ENCODE data around the gene XKR8. TPM values are rescaled to one million over a fixed set of nuclear protein-coding genes. Genes with fewer than 3 reads are reported as not detected.

The XKR8 gene
- total and polyA plus RNA-seq, 3 experiments from 2014 or later: 7.3 to 23.3 (median 8.9) TPM

- H3K36me3 Mint-ChIP-seq: peaks cover 0 to 23% (median 5%) of the 10 kb centered on the region in 3 donors
- H3K27ac Mint-ChIP-seq: no peak overlapping the region
- H3K9me3 ChIP-seq (ENCODE audit: low read length): no peaks in the 10 kb centered on the region
- no peak overlapping the region for H3K4me3 Mint-ChIP-seq
- ChIA-PET POLR2A (no interaction called here), CTCF (interaction anchor here (0.6 to 4.5 kb wide), 8 partner anchors 10 to 148 kb away, joined by 3 to 28 read pairs (median 4); partner anchors contain the start of genes THEMIS2 and XKR8)
- H3K4me1 ChIP-seq (ENCODE audit: insufficient read depth, low read length): no peaks in the 10 kb centered on the region
- peaks cover 6% of the 10 kb centered on the region for H3K36me3 ChIP-seq (ENCODE audit: insufficient read depth, low read length)
- H3K27ac ChIP-seq (ENCODE audit: low read depth, low read length): peak overlapping the region; percentile 5
- H3K4me1 Mint-ChIP-seq: no peaks in the 10 kb centered on the region
- H3K9me3 Mint-ChIP-seq: no peaks in the 10 kb centered on the region
- no peaks in the 10 kb centered on the region for H3K27me3 Mint-ChIP-seq
- H3K4me3 ChIP-seq (ENCODE audit: low read length): no peak overlapping the region
- peak in 2 of 5 donors; percentile 44 to 50 for DNase-seq
- no peaks in the 10 kb centered on the region for H3K27me3 ChIP-seq (ENCODE audit: insufficient read depth, low read length, poor library complexity, severe bottlenecking)
These were observed 19.5 kb downstream of the XKR8 start for GRCh38 chr1:27979151-27979858.

GRCh38 chr1:27979859-27980201 is 20.1 kb downstream of the XKR8 start:
- no peak overlapping the region for H3K27ac ChIP-seq (ENCODE audit: low read depth, low read length)
- peaks cover 6% of the 10 kb centered on the region for H3K36me3 ChIP-seq (ENCODE audit: insufficient read depth, low read length)
- no peaks in the 10 kb centered on the region for H3K4me1 ChIP-seq (ENCODE audit: insufficient read depth, low read length)
- peaks cover 0 to 20% (median 5%) of the 10 kb centered on the region in 3 donors for H3K36me3 Mint-ChIP-seq
- no peak overlapping the region for H3K27ac Mint-ChIP-seq
- no peaks in the 10 kb centered on the region for H3K4me1 Mint-ChIP-seq
- H3K4me3 ChIP-seq (ENCODE audit: low read length): no peak overlapping the region
- no peaks in the 10 kb centered on the region for H3K27me3 ChIP-seq (ENCODE audit: insufficient read depth, low read length, poor library complexity, severe bottlenecking)
- no peaks in the 10 kb centered on the region for H3K9me3 Mint-ChIP-seq
- ChIA-PET POLR2A (no interaction called here), CTCF (interaction anchor here (0.6 to 4.5 kb wide), 9 partner anchors 10 to 148 kb away, joined by 3 to 28 read pairs (median 5); partner anchors contain the start of genes THEMIS2 and XKR8)
- peak in 1 of 5 donors; percentile 3 for DNase-seq
- H3K9me3 ChIP-seq (ENCODE audit: low read length): no peaks in the 10 kb centered on the region
- H3K4me3 Mint-ChIP-seq: no peak overlapping the region
- H3K27me3 Mint-ChIP-seq: no peaks in the 10 kb centered on the region

- H3K27ac Mint-ChIP-seq: peak overlapping the region in 2 of 8 donors; percentile 17 to 26
- peaks cover 0 to 21% (median 5%) of the 10 kb centered on the region in 3 donors for H3K36me3 Mint-ChIP-seq
- H3K9me3 Mint-ChIP-seq: no peaks in the 10 kb centered on the region
- Histone ChIP-seq H3K4me3 (ENCODE audit: low read length) (no peak overlapping the region), H3K27me3 (ENCODE audit: insufficient read depth, low read length, poor library complexity, severe bottlenecking) (no peaks in the 10 kb centered on the region), H3K9me3 (ENCODE audit: low read length) (no peaks in the 10 kb centered on the region), H3K36me3 (ENCODE audit: insufficient read depth, low read length) (peaks cover 6% of the 10 kb centered on the region), H3K27ac (ENCODE audit: low read depth, low read length) (no peak overlapping the region), H3K4me1 (ENCODE audit: insufficient read depth, low read length) (no peaks in the 10 kb centered on the region)
- CTCF ChIA-PET: interaction anchor here (0.8 to 4.5 kb wide), 7 partner anchors 9 to 149 kb away, joined by 3 to 28 read pairs (median 5); no protein-coding TSS in a partner anchor
- no peaks in the 10 kb centered on the region for H3K4me1 Mint-ChIP-seq
- no peak for DNase-seq
- no peaks in the 10 kb centered on the region for H3K27me3 Mint-ChIP-seq
- H3K4me3 Mint-ChIP-seq: no peak overlapping the region
- POLR2A ChIA-PET: no interaction called here
These were observed 20.6 kb downstream of the XKR8 start for GRCh38 chr1:27980216-27980845.

GRCh38 chr1:27981145-27981544 is 21.4 kb downstream of the XKR8 start:
- H3K27me3 ChIP-seq (ENCODE audit: insufficient read depth, low read length, poor library complexity, severe bottlenecking): no peaks in the 10 kb centered on the region
- POLR2A ChIA-PET: no interaction called here
- peaks cover 0 to 23% (median 8%) of the 10 kb centered on the region in 3 donors for H3K36me3 Mint-ChIP-seq
- H3K9me3 Mint-ChIP-seq: no peaks in the 10 kb centered on the region
- H3K4me1 ChIP-seq (ENCODE audit: insufficient read depth, low read length): no peaks in the 10 kb centered on the region
- peaks cover 6% of the 10 kb centered on the region for H3K36me3 ChIP-seq (ENCODE audit: insufficient read depth, low read length)
- H3K27ac ChIP-seq (ENCODE audit: low read depth, low read length): no peak overlapping the region
- H3K4me1 Mint-ChIP-seq: no peaks in the 10 kb centered on the region
- CTCF ChIA-PET: interaction anchor here (1.0 to 4.5 kb wide), 4 partner anchors 11 to 256 kb away, joined by 3 to 28 read pairs (median 13); no protein-coding TSS in a partner anchor
- H3K27ac Mint-ChIP-seq: peak overlapping the region in 2 of 8 donors; percentile 43 to 58
- no peak overlapping the region for H3K4me3 ChIP-seq (ENCODE audit: low read length)
- peaks cover 0 to 1% of the 10 kb centered on the region in 2 donors for H3K27me3 Mint-ChIP-seq
- no peak overlapping the region for H3K4me3 Mint-ChIP-seq
- no peak for DNase-seq
- H3K9me3 ChIP-seq (ENCODE audit: low read length): no peaks in the 10 kb centered on the region

- peaks cover 29 to 37% (median 32%) of the 10 kb centered on the region in 3 donors for H3K4me1 Mint-ChIP-seq
- Histone ChIP-seq H3K4me3 (ENCODE audit: low read length) (no peak overlapping the region), H3K27ac (ENCODE audit: low read depth, low read length) (no peak overlapping the region), H3K27me3 (ENCODE audit: insufficient read depth, low read length, poor library complexity, severe bottlenecking) (no peaks in the 10 kb centered on the region), H3K36me3 (ENCODE audit: insufficient read depth, low read length) (peaks cover 23% of the 10 kb centered on the region), H3K9me3 (ENCODE audit: low read length) (no peaks in the 10 kb centered on the region), H3K4me1 (ENCODE audit: insufficient read depth, low read length) (peaks cover 25% of the 10 kb centered on the region)
- peaks cover 16 to 57% (median 20%) of the 10 kb centered on the region in 3 donors for H3K36me3 Mint-ChIP-seq
- POLR2A ChIA-PET: interaction anchor here (0.6 to 1.2 kb wide), 3 partner anchors 9 to 255 kb away, joined by 3 to 7 read pairs (median 4); no protein-coding TSS in a partner anchor
- CTCF ChIA-PET: interaction anchor here (1.3 kb wide), 1 partner anchor 133 kb away, joined by 3 read pairs; no protein-coding TSS in a partner anchor
- H3K27ac Mint-ChIP-seq: peak overlapping the region in 7 of 8 donors; percentile 28 to 95 (median 87)
- no peak for DNase-seq
- H3K9me3 Mint-ChIP-seq: no peaks in the 10 kb centered on the region
- no peaks in the 10 kb centered on the region for H3K27me3 Mint-ChIP-seq
- peak overlapping the region in 3 of 7 donors; percentile 7 to 59 (median 8) for H3K4me3 Mint-ChIP-seq
These were observed 31.3 kb downstream of the XKR8 start for GRCh38 chr1:27990920-27991537.

- Mint-ChIP-seq H3K4me1 (peaks cover 29 to 33% (median 32%) of the 10 kb centered on the region in 3 donors), H3K4me3 (peak overlapping the region in 5 of 7 donors; percentile 10 to 61 (median 41)), H3K27me3 (no peaks in the 10 kb centered on the region), H3K36me3 (peaks cover 16 to 64% (median 20%) of the 10 kb centered on the region in 3 donors), H3K27ac (peak overlapping the region; percentile 78 to 95 (median 88)), H3K9me3 (no peaks in the 10 kb centered on the region)
- Histone ChIP-seq H3K4me1 (ENCODE audit: insufficient read depth, low read length) (peaks cover 25% of the 10 kb centered on the region), H3K27ac (ENCODE audit: low read depth, low read length) (peak overlapping the region; percentile 22), H3K9me3 (ENCODE audit: low read length) (no peaks in the 10 kb centered on the region), H3K36me3 (ENCODE audit: insufficient read depth, low read length) (peaks cover 20% of the 10 kb centered on the region), H3K27me3 (ENCODE audit: insufficient read depth, low read length, poor library complexity, severe bottlenecking) (no peaks in the 10 kb centered on the region), H3K4me3 (ENCODE audit: low read length) (no peak overlapping the region)
- POLR2A ChIA-PET: interaction anchor here (0.7 to 1.6 kb wide), 3 partner anchors 9 to 590 kb away, joined by 4 read pairs; partner anchors contain the start of gene STX12
- CTCF ChIA-PET: interaction anchor here (0.7 to 1.6 kb wide), 2 partner anchors 12 to 135 kb away, joined by 5 to 7 read pairs; no protein-coding TSS in a partner anchor
- DNase-seq: peak; percentile 19 to 70 (median 40)
These were observed 32.5 kb downstream of the XKR8 start for GRCh38 chr1:27992276-27992675.

- H3K27me3 ChIP-seq (ENCODE audit: insufficient read depth, low read length, poor library complexity, severe bottlenecking): no peaks in the 10 kb centered on the region
- peaks cover 20% of the 10 kb centered on the region for H3K36me3 ChIP-seq (ENCODE audit: insufficient read depth, low read length)
- Mint-ChIP-seq H3K36me3 (peaks cover 18 to 65% (median 21%) of the 10 kb centered on the region in 3 donors), H3K27me3 (no peaks in the 10 kb centered on the region), H3K4me3 (peak overlapping the region in 5 of 7 donors; percentile 7 to 75 (median 14)), H3K4me1 (peaks cover 29 to 33% (median 32%) of the 10 kb centered on the region in 3 donors), H3K27ac (peak overlapping the region; percentile 78 to 96 (median 88)), H3K9me3 (no peaks in the 10 kb centered on the region)
- DNase-seq: peak in 1 of 5 donors; percentile 8
- peaks cover 25% of the 10 kb centered on the region for H3K4me1 ChIP-seq (ENCODE audit: insufficient read depth, low read length)
- H3K27ac ChIP-seq (ENCODE audit: low read depth, low read length): no peak overlapping the region
- POLR2A ChIA-PET: interaction anchor here (0.6 kb wide), 1 partner anchor 123 kb away, joined by 6 read pairs; no protein-coding TSS in a partner anchor
- H3K4me3 ChIP-seq (ENCODE audit: low read length): no peak overlapping the region
- CTCF ChIA-PET: interaction anchor here (0.9 kb wide), 1 partner anchor 42 kb away, joined by 3 read pairs; no protein-coding TSS in a partner anchor
- H3K9me3 ChIP-seq (ENCODE audit: low read length): no peaks in the 10 kb centered on the region
These were observed 33.5 kb downstream of the XKR8 start for GRCh38 chr1:27993241-27993640.

All from CD8-positive, alpha-beta memory T cell (primary cell).